Mucosa of descending colon (tissue), 3 donors: ENCODE measurements around the gene PLIN4. TPM values are rescaled to one million over a fixed set of nuclear protein-coding genes. Genes with fewer than 3 reads are reported as not detected.

Experiments used
- ATAC-seq: fragments of 200-7000 bp; cut with Tn5 transposase; one replicate; pipeline ENCODE4 v1.9.1; 2020; ENCODE audit warnings: mild to moderate bottlenecking, moderate library complexity
- DNase-seq, 3 donors: peaks; one replicate each; pipeline ENCODE4 v3.0.0-alpha.2; 2020
- H3K36me3 ChIP-seq: fragments of 200-600 bp; one replicate; pipeline ENCODE4 v1.8.0; 2021; ENCODE audit warnings: low read depth, mild to moderate bottlenecking
- H3K4me1 ChIP-seq: fragments of 200-600 bp; one replicate; pipeline ENCODE4 v1.8.0; 2021; ENCODE audit warnings: low read depth, mild to moderate bottlenecking
- H3K4me3 ChIP-seq: fragments of 200-600 bp; one replicate; pipeline ENCODE4 v1.8.0; 2021; ENCODE audit warnings: mild to moderate bottlenecking
- H3K9me3 ChIP-seq: fragments of 200-600 bp; one replicate; pipeline ENCODE4 v1.8.0; 2021; ENCODE audit warnings: mild to moderate bottlenecking
- intact Hi-C, 2 donors: fragments of 100-400 bp; cut with DNase I in 1 of 2; cut with micrococcal nuclease in 1 of 2; formaldehyde crosslinking; loops; one replicate each; pipeline versions ENCODE4 v1.11.0 to v1.11.1; 2022; cut with DNase I, micrococcal nuclease
- total RNA-seq, 3 donors: library from RNA; stranded (reverse); fragmentation: NEBNext Ultra II Directional in 2 of 3; extraction: Animal tissue kit (Norgen Biotek cat#: 25700) in 2 of 3; gene quantifications; one replicate each; pipeline versions ENCODE4 v1.2.1 to v1.2.4, GENCODE V29; 2021 to 2023
- TF ChIP-seq, protein P1 (sequence below): fragments of 200-600 bp; IDR thresholded peaks from one replicate; pipeline ENCODE4 v1.8.0; 2022; ENCODE audit warnings: antibody characterized with exemption, mild to moderate bottlenecking
- donor health status: DM: no; HTN: no; CAD: no; lungs with moderate emphysema.
- donor health status: DM: no; HTN: no; CAD: no.
- donor health status: DM: no; HTN: yes; CAD: no.

PLIN4 gene
- total RNA-seq, 3 donors from 2014 or later = 2.8 to 90.0 (median 3.4) TPM

DNA sequence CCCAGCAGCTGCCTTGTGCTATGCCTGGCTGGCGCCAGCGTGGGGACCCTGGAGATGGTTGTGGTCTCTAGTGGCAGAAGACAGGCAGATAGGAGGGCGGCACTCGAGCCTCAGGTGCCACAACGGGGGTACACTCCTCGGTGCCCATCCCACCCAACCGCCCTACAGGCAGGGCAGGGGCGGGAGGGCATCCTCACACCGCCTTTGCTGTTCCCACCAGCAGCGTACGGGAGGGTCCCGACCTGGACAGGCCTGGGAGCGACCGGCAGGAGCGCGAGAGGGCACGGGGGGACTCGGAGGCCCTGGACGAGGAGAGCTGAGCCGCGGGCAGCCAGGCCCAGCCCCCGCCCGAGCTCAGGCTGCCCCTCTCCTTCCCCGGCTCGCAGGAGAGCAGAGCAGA lies 16.6 kb downstream of the PLIN4 start:
- Histone ChIP-seq H3K4me3 (no peak overlapping the region), H3K36me3 (no peaks in the 10 kb centered on the region), H3K9me3 (no peaks in the 10 kb centered on the region), H3K4me1 (no peaks in the 10 kb centered on the region)
- DNase-seq (no peak), ATAC-seq (no peak)
- TF ChIP-seq, protein P1, sequence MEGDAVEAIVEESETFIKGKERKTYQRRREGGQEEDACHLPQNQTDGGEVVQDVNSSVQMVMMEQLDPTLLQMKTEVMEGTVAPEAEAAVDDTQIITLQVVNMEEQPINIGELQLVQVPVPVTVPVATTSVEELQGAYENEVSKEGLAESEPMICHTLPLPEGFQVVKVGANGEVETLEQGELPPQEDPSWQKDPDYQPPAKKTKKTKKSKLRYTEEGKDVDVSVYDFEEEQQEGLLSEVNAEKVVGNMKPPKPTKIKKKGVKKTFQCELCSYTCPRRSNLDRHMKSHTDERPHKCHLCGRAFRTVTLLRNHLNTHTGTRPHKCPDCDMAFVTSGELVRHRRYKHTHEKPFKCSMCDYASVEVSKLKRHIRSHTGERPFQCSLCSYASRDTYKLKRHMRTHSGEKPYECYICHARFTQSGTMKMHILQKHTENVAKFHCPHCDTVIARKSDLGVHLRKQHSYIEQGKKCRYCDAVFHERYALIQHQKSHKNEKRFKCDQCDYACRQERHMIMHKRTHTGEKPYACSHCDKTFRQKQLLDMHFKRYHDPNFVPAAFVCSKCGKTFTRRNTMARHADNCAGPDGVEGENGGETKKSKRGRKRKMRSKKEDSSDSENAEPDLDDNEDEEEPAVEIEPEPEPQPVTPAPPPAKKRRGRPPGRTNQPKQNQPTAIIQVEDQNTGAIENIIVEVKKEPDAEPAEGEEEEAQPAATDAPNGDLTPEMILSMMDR = no peak
- intact Hi-C loops = no loop called here

DNA sequence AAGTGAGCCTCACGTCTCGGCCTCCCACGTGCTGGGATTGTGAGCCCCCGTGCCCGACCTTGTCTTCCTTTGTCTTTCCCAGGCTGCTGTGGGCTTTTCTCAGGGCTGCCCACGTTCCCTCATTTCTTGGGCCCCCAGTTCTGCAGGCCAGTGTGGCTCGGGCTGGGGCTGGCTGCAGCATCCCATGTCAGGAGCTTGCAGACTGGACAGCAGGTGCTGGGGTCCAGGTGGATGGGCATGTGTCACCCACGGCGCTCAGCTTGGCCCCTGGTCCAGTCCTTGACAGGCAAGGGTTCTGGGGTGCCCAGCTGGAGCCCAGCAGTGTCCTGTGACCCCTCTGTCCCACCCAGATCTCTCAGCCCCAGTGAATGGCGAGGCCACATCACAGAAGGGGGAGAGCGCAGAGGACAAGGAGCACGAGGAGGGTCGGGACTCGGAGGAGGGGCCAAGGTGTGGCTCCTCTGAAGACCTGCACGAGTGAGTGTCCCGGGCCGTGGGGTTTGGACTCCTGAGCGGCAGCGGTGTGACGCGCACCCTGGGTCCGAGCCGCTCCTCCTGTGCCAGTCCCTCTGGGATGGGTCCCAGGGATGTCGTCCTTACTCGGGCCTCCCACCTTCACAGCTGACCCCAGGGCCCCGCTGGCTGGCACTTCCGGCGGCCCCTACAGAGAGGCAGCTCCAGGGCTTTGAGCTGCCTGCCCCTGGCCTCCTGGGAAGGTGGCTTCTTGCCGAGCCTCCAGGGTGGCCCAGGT lies 17.3 kb downstream of the PLIN4 start:
- DNase-seq (no peak), ATAC-seq (no peak)
- peaks cover 4% of the 10 kb centered on the region for H3K36me3 ChIP-seq
- H3K9me3 ChIP-seq = no peaks in the 10 kb centered on the region
- H3K4me1 ChIP-seq = no peaks in the 10 kb centered on the region
- H3K4me3 ChIP-seq = no peak overlapping the region
- TF ChIP-seq, protein P1 = no peak
- intact Hi-C loops = no loop called here

DNA sequence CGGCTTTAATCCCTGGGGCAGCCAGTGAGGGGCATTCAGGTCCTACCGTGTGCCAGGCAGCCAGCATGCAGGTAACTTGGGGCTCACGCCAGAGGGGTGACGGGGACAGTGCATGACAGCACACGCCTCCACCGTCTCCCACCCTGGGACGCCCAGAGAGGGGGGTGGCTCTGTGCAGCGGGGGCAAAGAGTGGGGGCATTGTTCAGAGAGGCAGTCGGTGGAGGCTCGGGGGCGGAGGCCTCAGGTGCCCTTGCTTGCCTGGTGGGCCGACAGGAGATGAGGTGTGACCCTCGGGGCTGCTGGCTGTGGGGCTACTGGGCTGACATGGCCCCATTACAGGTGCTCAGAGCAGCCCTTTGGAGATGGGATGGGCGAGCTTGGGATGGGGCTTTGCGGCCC lies 18.4 kb downstream of the PLIN4 start:
- TF ChIP-seq, protein P1 = no peak
- Histone ChIP-seq H3K9me3 (no peaks in the 10 kb centered on the region), H3K4me3 (no peak overlapping the region), H3K4me1 (no peaks in the 10 kb centered on the region), H3K36me3 (peaks cover 6% of the 10 kb centered on the region)
- intact Hi-C loops = no loop called here
- DNase-seq = no peak
- ATAC-seq = no peak

- no peak for DNase-seq
- no peak overlapping the region for H3K4me3 ChIP-seq
- H3K4me1 ChIP-seq = no peaks in the 10 kb centered on the region
- TF ChIP-seq, protein P1 = no peak
- no peaks in the 10 kb centered on the region for H3K9me3 ChIP-seq
- intact Hi-C loops = no loop called here
- no peak for ATAC-seq
- peaks cover 11% of the 10 kb centered on the region for H3K36me3 ChIP-seq
Measured at GRCh38 chr19:4499318-4499717, 19.0 kb downstream of the PLIN4 start.

DNA sequence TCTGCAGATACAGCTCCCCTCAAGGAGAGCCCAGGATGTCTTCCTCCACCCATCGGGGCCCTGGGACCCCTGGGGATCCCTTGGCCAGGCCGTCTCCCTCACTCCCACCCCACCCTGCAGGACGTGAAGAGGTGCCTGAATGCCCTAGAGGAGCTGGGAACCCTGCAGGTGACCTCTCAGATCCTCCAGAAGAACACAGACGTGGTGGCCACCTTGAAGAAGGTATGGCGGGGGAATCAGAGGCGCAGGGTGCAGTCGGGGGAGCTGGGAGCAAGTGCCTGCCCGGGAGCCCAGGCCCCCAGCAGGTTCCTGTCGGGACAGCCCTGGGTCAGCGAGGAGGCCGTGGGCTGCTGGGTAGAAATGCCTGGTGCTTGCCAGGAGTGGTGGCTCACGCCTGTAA lies 19.6 kb downstream of the PLIN4 start:
- H3K4me1 ChIP-seq = no peaks in the 10 kb centered on the region
- no peak for ATAC-seq
- peaks cover 16% of the 10 kb centered on the region for H3K36me3 ChIP-seq
- no peak for DNase-seq
- TF ChIP-seq, protein P1 = no peak
- H3K9me3 ChIP-seq = no peaks in the 10 kb centered on the region
- intact Hi-C loops = no loop called here
- H3K4me3 ChIP-seq = no peak overlapping the region
